ENCODE results near the gene RPL28. TPM values are rescaled to one million over a fixed set of nuclear protein-coding genes. Genes with fewer than 3 reads are reported as not detected.
A peak's percentile ranks its signal among the peaks of the same experiment; 100 is the strongest.

Gene RPL28
- total RNA-seq, 3 donors from 2014 or later (not counting 1 experiment from before 2014, with no cell fraction given) = 1,373 to 1,704 (median 1,679) TPM

DNA sequence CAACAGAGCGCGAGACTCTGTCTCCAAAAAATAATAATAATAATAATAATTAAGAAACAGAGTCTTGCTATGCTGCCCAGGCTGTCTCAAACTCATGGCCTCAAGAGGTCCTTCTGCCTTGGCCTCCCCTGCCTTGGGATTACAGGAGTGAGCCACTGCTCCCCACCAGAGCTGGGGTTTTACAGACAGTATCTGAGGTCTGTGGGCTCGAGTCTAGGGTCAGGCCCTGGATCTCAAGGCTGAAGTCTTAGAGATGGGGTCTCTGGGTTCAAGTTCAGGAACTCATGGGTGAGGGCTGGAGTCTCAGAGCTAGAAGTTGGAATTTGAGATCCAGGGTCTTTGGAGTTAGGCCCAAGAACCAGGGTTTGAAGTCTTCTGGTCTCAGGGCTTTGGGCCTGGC, 18.9 kb upstream of the RPL28 start:
- Mint-ChIP-seq H3K4me1 (peaks cover 0 to 6% of the 10 kb centered on the region in 2 donors), H3K27ac (no peak overlapping the region), H3K27me3 (ENCODE audit: low read depth in 2 of 2) (peaks cover 11 to 21% of the 10 kb centered on the region in 2 donors), H3K36me3 (no peaks in the 10 kb centered on the region), H3K9me3 (no peaks in the 10 kb centered on the region), H3K4me3 (no peak overlapping the region)
- no peak for ATAC-seq
- DNase-seq = no peak
- Histone ChIP-seq H3K9me3 (ENCODE audit: control insufficient read depth, insufficient read depth, low read length) (no peaks in the 10 kb centered on the region), H3K4me1 (ENCODE audit: control insufficient read depth, insufficient read depth, low read length) (peaks cover 14% of the 10 kb centered on the region), H3K27ac (ENCODE audit: low read length) (no peak overlapping the region), H3K4me3 (ENCODE audit: low read length) (no peak overlapping the region), H3K27me3 (ENCODE audit: control insufficient read depth, insufficient read depth, low read length) (peaks cover 21% of the 10 kb centered on the region), H3K36me3 (ENCODE audit: control insufficient read depth, insufficient read depth, low read length) (no peaks in the 10 kb centered on the region)
- TF ChIP-seq, protein P1, sequence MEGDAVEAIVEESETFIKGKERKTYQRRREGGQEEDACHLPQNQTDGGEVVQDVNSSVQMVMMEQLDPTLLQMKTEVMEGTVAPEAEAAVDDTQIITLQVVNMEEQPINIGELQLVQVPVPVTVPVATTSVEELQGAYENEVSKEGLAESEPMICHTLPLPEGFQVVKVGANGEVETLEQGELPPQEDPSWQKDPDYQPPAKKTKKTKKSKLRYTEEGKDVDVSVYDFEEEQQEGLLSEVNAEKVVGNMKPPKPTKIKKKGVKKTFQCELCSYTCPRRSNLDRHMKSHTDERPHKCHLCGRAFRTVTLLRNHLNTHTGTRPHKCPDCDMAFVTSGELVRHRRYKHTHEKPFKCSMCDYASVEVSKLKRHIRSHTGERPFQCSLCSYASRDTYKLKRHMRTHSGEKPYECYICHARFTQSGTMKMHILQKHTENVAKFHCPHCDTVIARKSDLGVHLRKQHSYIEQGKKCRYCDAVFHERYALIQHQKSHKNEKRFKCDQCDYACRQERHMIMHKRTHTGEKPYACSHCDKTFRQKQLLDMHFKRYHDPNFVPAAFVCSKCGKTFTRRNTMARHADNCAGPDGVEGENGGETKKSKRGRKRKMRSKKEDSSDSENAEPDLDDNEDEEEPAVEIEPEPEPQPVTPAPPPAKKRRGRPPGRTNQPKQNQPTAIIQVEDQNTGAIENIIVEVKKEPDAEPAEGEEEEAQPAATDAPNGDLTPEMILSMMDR (IDR thresholded peaks at IDR 0.05) = no peak
- intact Hi-C loops (cut with micrococcal nuclease) = no loop called here
- WGBS (ENCODE audit: insufficient coverage) = 85% methylated on average over 1 of the region's 3 CpGs

DNA sequence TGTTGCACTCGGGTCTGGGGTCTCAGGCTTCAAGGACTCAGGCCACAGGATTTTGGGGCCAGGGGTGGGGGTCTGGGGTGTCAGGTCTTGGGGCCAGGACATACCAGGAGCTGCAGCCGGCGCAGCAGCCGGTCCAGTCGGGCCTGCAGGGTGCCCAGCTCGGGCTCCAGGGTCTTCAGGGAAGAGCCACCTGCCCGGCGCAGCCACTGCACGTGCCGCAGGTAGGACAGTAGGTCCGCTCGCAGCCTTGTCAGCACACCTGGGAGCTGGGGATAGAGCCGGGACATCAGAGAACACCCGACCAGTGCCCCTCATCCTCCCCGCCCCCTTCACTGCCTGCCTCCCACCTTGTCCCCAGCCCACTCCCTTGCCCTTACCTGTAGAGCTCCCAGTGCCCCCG, 17.6 kb upstream of the RPL28 start:
- ATAC-seq = no peak
- Mint-ChIP-seq H3K27me3 (ENCODE audit: low read depth in 2 of 2) (peaks cover 18 to 27% of the 10 kb centered on the region in 2 donors), H3K4me1 (peaks cover 0 to 6% of the 10 kb centered on the region in 2 donors), H3K9me3 (no peaks in the 10 kb centered on the region), H3K4me3 (no peak overlapping the region), H3K27ac (no peak overlapping the region), H3K36me3 (no peaks in the 10 kb centered on the region)
- 95% methylated on average over 16 of the region's 16 CpGs for WGBS (ENCODE audit: insufficient coverage)
- Histone ChIP-seq H3K27ac (ENCODE audit: low read length) (no peak overlapping the region), H3K36me3 (ENCODE audit: control insufficient read depth, insufficient read depth, low read length) (no peaks in the 10 kb centered on the region), H3K9me3 (ENCODE audit: control insufficient read depth, insufficient read depth, low read length) (no peaks in the 10 kb centered on the region), H3K4me1 (ENCODE audit: control insufficient read depth, insufficient read depth, low read length) (peaks cover 14% of the 10 kb centered on the region), H3K27me3 (ENCODE audit: control insufficient read depth, insufficient read depth, low read length) (peaks cover 31% of the 10 kb centered on the region), H3K4me3 (ENCODE audit: low read length) (no peak overlapping the region)
- DNase-seq = no peak
- intact Hi-C loops (cut with micrococcal nuclease) = no loop called here
- TF ChIP-seq, protein P1 (IDR thresholded peaks at IDR 0.05) = no peak

DNA sequence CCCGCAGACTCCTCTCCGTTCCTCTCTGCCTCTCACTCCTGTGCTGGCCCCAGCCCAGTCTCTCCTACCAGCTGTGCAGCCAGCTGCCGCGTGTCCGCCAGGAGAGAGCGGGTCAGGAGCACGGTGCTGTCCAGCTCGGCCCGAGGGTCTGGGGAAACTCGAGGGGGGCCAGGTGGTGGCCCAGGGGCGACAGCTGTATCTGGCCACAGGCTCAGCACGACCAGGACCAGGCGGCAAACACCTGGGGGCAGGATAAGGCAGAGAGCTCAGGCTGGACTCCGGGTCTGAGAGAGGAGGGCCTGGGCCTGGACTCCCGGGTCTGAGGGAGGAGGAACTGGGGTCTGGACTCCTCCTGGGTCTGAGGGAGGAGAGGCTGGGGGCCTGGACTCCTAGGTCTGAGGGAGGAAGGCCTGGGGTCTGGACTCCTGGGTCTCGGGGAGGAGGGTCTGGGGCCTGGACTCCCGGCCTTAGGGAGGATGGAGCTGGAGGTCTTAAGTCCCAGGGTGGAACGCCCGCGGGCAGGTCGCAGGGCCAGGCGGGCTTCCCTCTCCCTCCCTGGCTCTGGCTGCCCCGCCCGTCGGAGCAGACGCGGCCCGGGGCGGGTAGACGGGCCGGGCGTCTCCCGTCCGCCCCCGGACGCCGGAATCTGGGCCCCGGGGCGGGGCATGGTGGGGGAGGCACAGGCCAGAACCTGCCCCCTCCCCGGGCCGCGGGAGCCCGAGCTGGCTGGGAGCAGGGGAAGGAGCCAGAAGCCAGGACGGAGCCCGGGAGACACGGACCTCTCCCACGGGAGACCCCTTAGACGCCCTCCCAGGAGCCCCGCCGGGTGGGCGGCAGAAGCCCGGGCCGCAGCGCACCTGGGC, 16.8 kb upstream of the RPL28 start:
- peak; percentile 21 to 50 (median 46) for ATAC-seq
- no peak overlapping the region for H3K27ac ChIP-seq (ENCODE audit: low read length)
- Mint-ChIP-seq H3K36me3 (no peaks in the 10 kb centered on the region), H3K27me3 (ENCODE audit: low read depth in 2 of 2) (peaks cover 23 to 32% of the 10 kb centered on the region in 2 donors), H3K4me3 (no peak overlapping the region), H3K9me3 (no peaks in the 10 kb centered on the region), H3K27ac (no peak overlapping the region), H3K4me1 (peaks cover 0 to 6% of the 10 kb centered on the region in 2 donors)
- 16% methylated on average over 54 of the region's 54 CpGs for WGBS (ENCODE audit: insufficient coverage)
- peaks cover 14% of the 10 kb centered on the region for H3K4me1 ChIP-seq (ENCODE audit: control insufficient read depth, insufficient read depth, low read length)
- peaks cover 33% of the 10 kb centered on the region for H3K27me3 ChIP-seq (ENCODE audit: control insufficient read depth, insufficient read depth, low read length)
- H3K4me3 ChIP-seq (ENCODE audit: low read length) = no peak overlapping the region
- no peaks in the 10 kb centered on the region for H3K36me3 ChIP-seq (ENCODE audit: control insufficient read depth, insufficient read depth, low read length)
- DNase-seq = no peak
- H3K9me3 ChIP-seq (ENCODE audit: control insufficient read depth, insufficient read depth, low read length) = no peaks in the 10 kb centered on the region
- intact Hi-C loops (cut with micrococcal nuclease) = no loop called here
- TF ChIP-seq, protein P1 (IDR thresholded peaks at IDR 0.05) = no peak

Data from natural killer cell (primary cell).